Measurements from ENCODE around the gene SBNO2. TPM values are rescaled to one million over a fixed set of nuclear protein-coding genes. Genes with fewer than 3 reads are reported as not detected.

SBNO2 gene
- total RNA-seq, 1 experiment from 2014 or later, result 97.8 TPM

DNA sequence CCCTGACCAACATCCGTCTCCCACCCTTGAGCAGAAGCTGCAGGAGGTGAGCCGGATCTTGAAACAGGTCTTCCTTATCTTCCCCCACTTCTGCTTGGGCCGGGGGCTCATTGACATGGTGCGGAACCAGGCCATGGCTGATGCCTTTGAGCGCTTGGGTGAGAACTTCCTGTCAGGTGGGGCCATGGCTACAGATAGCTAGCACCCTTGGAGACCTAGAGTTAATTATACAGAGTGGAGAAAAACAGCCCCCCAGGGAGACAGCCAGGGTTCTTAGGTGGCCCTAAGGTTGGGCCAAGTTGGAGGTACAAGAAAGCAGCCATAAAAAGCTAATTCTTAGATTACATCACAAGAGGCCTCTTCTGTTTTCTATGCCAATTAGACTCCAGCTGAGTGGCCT, 116.0 kb downstream of the SBNO2 start:
- intact Hi-C loops (cut with micrococcal nuclease; ENCODE audit: unreplicated experiment), result no loop called here
- CTCF ChIA-PET, result no interaction called here
- H3K27me3 Mint-ChIP-seq (ENCODE audit: unreplicated experiment), result no peaks in the 10 kb centered on the region
- no peak overlapping the region for H3K27ac Mint-ChIP-seq (ENCODE audit: unreplicated experiment)
- H3K4me3 Mint-ChIP-seq (ENCODE audit: low read depth, unreplicated experiment), result no peak overlapping the region
- DNase-seq, result no peak
- TF ChIP-seq, protein P1, sequence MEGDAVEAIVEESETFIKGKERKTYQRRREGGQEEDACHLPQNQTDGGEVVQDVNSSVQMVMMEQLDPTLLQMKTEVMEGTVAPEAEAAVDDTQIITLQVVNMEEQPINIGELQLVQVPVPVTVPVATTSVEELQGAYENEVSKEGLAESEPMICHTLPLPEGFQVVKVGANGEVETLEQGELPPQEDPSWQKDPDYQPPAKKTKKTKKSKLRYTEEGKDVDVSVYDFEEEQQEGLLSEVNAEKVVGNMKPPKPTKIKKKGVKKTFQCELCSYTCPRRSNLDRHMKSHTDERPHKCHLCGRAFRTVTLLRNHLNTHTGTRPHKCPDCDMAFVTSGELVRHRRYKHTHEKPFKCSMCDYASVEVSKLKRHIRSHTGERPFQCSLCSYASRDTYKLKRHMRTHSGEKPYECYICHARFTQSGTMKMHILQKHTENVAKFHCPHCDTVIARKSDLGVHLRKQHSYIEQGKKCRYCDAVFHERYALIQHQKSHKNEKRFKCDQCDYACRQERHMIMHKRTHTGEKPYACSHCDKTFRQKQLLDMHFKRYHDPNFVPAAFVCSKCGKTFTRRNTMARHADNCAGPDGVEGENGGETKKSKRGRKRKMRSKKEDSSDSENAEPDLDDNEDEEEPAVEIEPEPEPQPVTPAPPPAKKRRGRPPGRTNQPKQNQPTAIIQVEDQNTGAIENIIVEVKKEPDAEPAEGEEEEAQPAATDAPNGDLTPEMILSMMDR (IDR thresholded peaks at IDR 0.05; ENCODE audit: unreplicated experiment), result no peak
- BruUV-seq (replicated peaks), result no TSS peak
- no peaks in the 10 kb centered on the region for H3K9me3 Mint-ChIP-seq (ENCODE audit: low read depth, unreplicated experiment)
- H3K36me3 Mint-ChIP-seq (ENCODE audit: insufficient read depth, unreplicated experiment), result peaks cover 17% of the 10 kb centered on the region
- peaks cover 8% of the 10 kb centered on the region for H3K4me1 Mint-ChIP-seq (ENCODE audit: low read depth, unreplicated experiment)

Other genes starting within 250 kb of the SBNO2 start
- gene ARID3A, start 248.2 kb downstream of the SBNO2 start, total RNA-seq (2022), result 0.85 and 1.6 TPM in 2 replicates
- 43.3 TPM in 2 replicates for gene WDR18, start 189.9 kb downstream of the SBNO2 start, total RNA-seq (2022)
- gene GRIN3B, start 173.8 kb downstream of the SBNO2 start, total RNA-seq (2022), result not detected in 2 replicates
- gene TMEM259, start 153.1 kb downstream of the SBNO2 start, total RNA-seq (2022), result 129 and 142 TPM in 2 replicates
- not detected in 2 replicates for gene RNU6-2, start 152.7 kb downstream of the SBNO2 start, total RNA-seq (2022)
- gene CNN2, start 147.7 kb downstream of the SBNO2 start, total RNA-seq (2022), result 135 and 151 TPM in 2 replicates
- 22.7 and 24.3 TPM in 2 replicates for gene ABCA7, start 134.2 kb downstream of the SBNO2 start, total RNA-seq (2022)
- gene ARHGAP45, start 107.1 kb downstream of the SBNO2 start, total RNA-seq (2022), result 10.4 and 12.0 TPM in 2 replicates
- gene POLR2E, start 78.9 kb downstream of the SBNO2 start, total RNA-seq (2022), result 141 and 144 TPM in 2 replicates
- gene GPX4, start 70.3 kb downstream of the SBNO2 start, total RNA-seq (2022), result 246 and 251 TPM in 2 replicates
- 55.8 and 58.3 TPM in 2 replicates for gene STK11, start 31.5 kb upstream of the SBNO2 start, total RNA-seq (2022)
- gene CBARP, start 63.7 kb upstream of the SBNO2 start, total RNA-seq (2022), result 4.2 and 5.7 TPM in 2 replicates
- 86.6 and 91.8 TPM in 2 replicates for gene ATP5F1D, start 67.5 kb upstream of the SBNO2 start, total RNA-seq (2022)
- gene MIDN, start 74.3 kb upstream of the SBNO2 start, total RNA-seq (2022), result 61.8 and 72.4 TPM in 2 replicates
- 102 and 112 TPM in 2 replicates for gene CIRBP, start 95.1 kb upstream of the SBNO2 start, total RNA-seq (2022)
- gene FAM174C, start 101.3 kb upstream of the SBNO2 start, total RNA-seq (2022), result 32.9 and 34.4 TPM in 2 replicates
- 0.90 and 0.95 TPM in 2 replicates for gene EFNA2, start 111.6 kb upstream of the SBNO2 start, total RNA-seq (2022)
- gene NDUFS7, start 209.6 kb upstream of the SBNO2 start, total RNA-seq (2022), result 60.3 and 67.9 TPM in 2 replicates
- gene GAMT, start 227.3 kb upstream of the SBNO2 start, total RNA-seq (2022), result 14.3 and 19.4 TPM in 2 replicates
- gene DAZAP1, start 233.3 kb upstream of the SBNO2 start, total RNA-seq (2022), result 148 and 151 TPM in 2 replicates